Muscle layer of duodenum (tissue), 2 donors: ENCODE data around the gene CALY.

Experiments
- H3K27ac ChIP-seq: one replicate; pipeline ENCODE4 v1.7.0; 2013; ENCODE audit warnings: mild to moderate bottlenecking, low read length
- H3K27me3 ChIP-seq: one replicate; pipeline ENCODE4 v1.7.0; 2013; ENCODE audit warnings: low read depth, mild to moderate bottlenecking, control low read depth, low read length
- H3K36me3 ChIP-seq, 2 donors: one replicate each; pipeline ENCODE4 v1.7.0; 2013; ENCODE audit warnings: low read length in 2 of 2, control low read depth in 1 of 2, mild to moderate bottlenecking in 1 of 2; ENCODE audit not compliant: insufficient read depth in 2 of 2, control insufficient read depth in 1 of 2
- H3K4me1 ChIP-seq, 2 donors: one replicate each; pipeline ENCODE4 v1.7.0; 2013; ENCODE audit warnings: low read length in 2 of 2, mild to moderate bottlenecking in 2 of 2, control low read depth in 1 of 2, moderate library complexity in 1 of 2; ENCODE audit not compliant: insufficient read depth in 2 of 2, control insufficient read depth in 1 of 2
- H3K4me3 ChIP-seq, 2 donors: one replicate each; pipeline ENCODE4 v1.7.0; 2013; ENCODE audit warnings: low read length in 2 of 2, low read depth in 1 of 2, mild to moderate bottlenecking in 1 of 2
- H3K9me3 ChIP-seq, 2 donors: one replicate each; pipeline ENCODE4 v1.7.0; 2013; ENCODE audit warnings: low read length in 2 of 2, control low read depth in 1 of 2, mild to moderate bottlenecking in 1 of 2; ENCODE audit not compliant: control insufficient read depth in 1 of 2
- donor health status: healthy.

Gene CALY

DNA sequence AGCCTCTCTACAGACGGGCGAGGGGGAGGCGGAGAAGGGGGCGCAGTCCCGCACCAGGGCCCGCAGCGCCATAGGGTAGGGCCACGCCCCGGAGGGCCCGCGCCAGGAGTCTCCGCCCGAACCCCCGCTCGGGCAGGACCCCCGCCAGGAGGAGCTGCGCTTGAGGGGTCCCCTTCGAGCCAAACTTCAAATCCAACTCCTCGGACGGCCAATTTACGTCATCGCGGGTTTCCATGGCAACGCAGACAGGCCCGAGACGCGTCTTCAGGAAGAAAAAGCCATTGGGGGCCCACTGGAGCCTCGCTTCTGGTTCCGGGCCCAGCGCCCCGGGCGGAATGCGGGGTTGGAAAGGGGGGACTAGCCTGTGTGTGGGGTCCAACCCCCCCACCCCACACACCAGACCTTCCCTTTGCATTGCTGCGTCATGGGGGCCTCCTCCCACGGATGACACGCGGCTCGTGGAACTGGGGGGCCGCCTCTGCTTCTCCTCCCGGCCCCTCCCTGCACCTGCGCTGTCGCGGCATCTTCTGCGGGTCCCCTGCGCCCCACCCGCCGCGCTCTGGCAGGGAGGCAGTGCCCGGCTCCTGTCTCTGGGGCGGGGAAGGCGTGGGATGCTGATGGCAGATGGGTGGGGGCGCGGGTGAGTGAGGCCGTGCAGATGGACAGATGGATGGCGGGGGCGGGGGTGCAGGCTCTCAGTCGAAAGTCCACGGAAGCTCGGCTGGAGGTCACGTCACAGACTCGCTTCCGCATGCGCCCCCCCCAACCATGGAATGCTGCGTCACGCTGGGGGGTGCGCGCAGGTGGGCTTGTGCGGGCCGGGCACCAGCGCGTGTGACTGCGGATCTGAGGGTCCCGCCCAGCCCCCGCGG lies 1.2 kb downstream of the CALY start:
- Histone ChIP-seq H3K36me3 (no peaks in the 10 kb centered on the region), H3K27ac (no peak overlapping the region), H3K9me3 (no peaks in the 10 kb centered on the region), H3K27me3 (peaks cover 33% of the 10 kb centered on the region), H3K4me3 (peak overlapping the region; percentile 48 to 60), H3K4me1 (peaks cover 0 to 25% of the 10 kb centered on the region in 2 donors)

DNA sequence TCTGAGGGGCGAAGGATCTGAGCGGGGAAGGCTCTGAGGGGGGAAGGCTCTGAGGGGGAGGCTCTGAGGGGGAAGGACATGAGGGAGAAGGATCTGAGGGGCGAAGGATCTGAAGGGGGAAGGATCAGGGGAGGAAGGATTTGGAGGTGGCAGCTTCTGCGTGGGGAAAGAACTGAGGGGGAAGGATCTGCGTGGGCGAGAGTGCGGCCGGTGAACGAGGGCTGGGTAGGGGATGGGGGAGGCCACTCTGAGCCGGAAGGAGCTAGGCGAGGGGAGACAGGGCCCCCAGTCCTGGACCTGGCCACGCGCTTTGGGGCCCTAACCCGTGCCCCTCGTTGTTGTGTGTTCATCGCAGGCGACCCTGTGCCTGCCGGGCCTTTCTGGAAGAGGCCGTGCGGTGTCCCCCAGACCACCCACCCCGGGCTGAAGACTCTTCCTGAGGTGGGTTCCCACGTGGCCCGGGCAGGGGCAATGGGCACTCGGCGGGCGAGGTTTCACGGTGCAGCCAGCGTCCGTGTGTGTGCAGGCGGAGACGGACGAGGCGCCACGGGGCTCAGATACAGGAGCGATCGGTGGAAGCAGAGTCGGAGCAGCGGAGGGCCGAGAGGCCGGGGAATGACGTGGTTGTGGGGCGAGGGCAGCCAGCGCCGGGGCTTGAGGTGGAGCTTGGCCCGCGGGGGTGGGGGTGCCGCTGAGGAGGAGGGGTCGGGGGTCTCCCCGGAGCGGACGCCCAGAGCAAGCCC lies 2.0 kb downstream of the CALY start:
- Histone ChIP-seq H3K4me1 (peaks cover 0 to 29% of the 10 kb centered on the region in 2 donors), H3K27ac (no peak overlapping the region), H3K27me3 (peaks cover 33% of the 10 kb centered on the region), H3K4me3 (peak overlapping the region in 1 of 2 donors; percentile 60), H3K9me3 (no peaks in the 10 kb centered on the region), H3K36me3 (no peaks in the 10 kb centered on the region)

DNA sequence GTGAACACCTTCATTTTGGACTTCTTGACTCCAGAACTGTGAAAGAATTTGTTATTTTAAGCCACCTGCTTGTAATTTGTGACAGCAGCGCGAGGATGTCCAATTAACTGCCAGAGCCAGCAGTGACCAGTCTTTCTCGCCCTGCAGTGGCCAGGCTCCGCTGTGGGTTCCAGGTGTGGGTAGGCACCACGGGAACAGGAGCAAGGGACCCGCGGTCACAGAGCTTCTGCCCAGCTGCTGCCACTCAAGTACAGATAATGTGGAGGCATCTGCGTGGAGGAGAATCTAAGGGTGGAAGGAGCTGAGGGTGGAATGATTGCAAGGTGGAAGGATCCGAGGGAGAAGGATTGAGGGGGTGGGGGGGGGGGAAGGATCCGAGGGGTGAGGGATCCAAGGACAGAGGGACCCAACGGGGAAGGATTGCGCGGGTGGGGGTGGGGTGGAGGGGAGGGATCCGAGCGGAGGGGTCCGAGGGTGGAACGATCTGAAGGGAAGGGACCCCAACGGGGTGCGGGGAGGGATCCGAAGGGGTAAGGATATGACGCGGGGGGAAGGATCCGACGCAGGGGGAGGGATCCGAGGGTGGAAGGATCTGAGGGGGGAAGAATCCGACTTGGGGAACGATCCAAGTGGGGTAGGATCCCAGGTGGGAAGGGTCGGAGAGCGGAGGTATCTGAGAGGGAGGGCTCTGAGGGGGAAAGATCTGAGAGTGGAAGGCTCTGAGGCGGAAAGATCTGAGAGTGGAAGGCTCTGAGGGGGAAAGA lies 3.6 kb downstream of the CALY start:
- peaks cover 0 to 33% of the 10 kb centered on the region in 2 donors for H3K4me1 ChIP-seq
- H3K27ac ChIP-seq = no peak overlapping the region
- no peak overlapping the region for H3K4me3 ChIP-seq
- no peaks in the 10 kb centered on the region for H3K9me3 ChIP-seq
- H3K27me3 ChIP-seq = peaks cover 37% of the 10 kb centered on the region
- H3K36me3 ChIP-seq = no peaks in the 10 kb centered on the region

DNA sequence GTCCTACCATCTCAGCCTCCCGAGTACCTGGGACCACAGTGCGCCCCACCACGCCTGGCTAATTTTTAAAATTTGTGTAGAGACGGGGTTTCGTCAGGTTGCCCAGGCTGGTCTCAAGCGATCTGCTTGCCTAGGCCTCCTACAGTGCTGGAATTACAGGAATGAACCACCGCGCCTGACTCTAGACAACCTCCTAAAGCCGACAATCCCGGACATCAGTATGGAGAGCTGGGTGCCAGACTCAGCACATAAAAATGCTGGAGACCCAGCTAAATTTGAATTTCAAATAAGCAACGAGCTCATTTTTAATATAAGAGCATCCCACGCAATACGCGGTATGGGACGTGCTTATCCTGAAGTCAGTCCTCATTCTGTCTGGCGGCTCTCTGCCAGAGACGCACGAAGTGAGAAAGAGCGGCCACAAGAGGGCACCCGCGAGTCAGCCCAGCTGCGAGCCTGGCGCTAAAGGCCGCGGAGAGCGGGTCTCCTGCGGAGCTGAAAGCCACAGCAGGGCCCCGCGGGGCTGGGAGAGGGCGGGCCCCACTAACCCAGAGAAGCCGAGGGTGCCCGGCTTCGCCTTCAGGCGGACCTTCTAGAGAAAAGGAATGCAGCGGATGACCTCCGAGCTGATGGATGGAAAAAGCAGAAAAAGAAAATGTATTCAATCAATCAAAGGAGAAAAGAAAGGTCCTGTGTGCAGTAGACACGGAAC lies 7.0 kb downstream of the CALY start:
- Histone ChIP-seq H3K36me3 (no peaks in the 10 kb centered on the region), H3K27me3 (peaks cover 52% of the 10 kb centered on the region), H3K4me1 (peaks cover 0 to 26% of the 10 kb centered on the region in 2 donors), H3K9me3 (no peaks in the 10 kb centered on the region), H3K4me3 (peak overlapping the region; percentile 26 to 48), H3K27ac (no peak overlapping the region)

DNA sequence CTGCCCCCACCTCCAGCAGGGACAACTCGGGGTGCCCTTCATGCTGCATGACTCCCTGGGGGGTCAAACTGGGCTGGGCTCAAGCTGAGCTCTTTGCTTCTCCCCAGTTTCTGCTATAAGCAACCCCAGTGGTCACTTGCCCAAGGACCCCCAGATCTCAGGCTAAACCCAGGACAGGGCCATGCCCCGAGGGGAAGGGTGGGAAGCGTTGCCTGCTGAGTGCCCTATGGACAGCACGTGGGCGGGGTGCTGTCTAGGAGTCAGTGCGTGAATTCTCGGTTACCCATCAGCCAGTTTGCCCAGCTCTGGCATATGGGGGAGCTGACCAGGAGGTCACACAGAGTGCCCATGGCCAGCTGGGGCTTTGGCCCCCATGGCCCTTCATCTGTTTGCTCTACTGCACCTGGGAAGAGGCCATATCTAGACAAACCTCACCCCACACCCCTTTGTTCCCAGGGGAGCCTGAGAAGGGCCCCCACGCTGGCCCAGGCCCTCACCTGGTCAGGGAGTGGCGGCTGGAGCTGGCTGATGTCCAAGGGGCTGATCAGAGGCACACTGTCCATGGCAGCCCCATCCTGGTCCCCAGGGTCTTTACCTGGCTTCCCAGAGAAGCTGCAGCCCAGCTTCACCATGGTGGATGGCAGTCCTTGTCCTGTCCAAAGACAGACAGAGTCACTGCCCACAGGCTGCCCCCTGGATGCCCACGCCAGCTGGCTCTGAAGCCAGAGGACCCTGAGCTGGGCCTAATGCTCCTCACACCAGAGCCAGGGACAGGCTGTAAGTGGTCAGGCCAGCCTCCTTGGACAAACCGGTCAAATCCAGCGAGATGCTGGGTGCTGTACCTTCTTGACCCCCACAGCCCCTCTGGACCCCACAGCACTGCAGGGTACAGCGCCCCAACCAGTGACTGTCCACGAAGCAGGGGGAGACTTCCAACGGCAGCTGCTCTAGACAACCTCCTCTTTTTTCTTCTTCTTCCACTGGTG lies 8.0 kb downstream of the CALY start:
- Histone ChIP-seq H3K4me1 (peaks cover 0 to 25% of the 10 kb centered on the region in 2 donors), H3K9me3 (no peaks in the 10 kb centered on the region), H3K27ac (no peak overlapping the region), H3K4me3 (no peak overlapping the region), H3K27me3 (peaks cover 52% of the 10 kb centered on the region), H3K36me3 (no peaks in the 10 kb centered on the region)

DNA sequence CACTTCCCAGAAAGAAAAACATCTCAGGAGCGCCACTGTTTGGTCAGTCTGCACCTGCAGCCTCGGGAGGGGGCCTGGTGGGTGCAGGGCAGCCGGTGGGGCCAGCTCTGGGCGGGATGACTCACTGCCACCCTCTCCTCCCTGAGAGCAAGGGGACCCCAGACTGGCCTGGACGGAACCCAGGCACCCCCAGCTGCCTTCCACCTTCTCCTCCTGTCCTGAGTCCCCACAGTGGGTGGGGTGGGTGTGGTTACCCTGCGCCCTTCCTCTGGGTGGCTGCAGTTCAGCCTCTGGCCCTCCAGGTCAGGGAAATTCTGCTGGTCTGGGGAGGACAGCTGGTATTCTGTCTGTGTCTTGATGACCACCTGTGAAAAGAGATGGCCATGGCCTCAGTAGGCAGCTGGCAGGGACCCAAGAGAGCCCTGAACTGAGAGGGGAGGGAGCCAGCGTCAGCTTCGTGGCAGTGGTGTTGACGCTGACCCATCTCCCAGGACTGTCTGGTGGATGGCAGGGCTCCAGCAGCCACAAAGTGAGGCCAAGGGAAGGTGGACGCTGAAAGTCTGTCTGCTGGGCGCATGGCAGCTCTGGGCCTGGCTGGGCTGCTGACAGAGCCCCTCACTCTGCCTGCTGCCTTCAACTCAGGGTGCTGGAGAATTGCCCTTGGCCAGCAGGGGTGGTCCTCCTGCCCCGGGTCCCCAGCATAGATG lies 8.9 kb downstream of the CALY start:
- H3K4me3 ChIP-seq = no peak overlapping the region
- H3K36me3 ChIP-seq = no peaks in the 10 kb centered on the region
- H3K27me3 ChIP-seq = peaks cover 50% of the 10 kb centered on the region
- no peaks in the 10 kb centered on the region for H3K9me3 ChIP-seq
- H3K4me1 ChIP-seq = peaks cover 0 to 25% of the 10 kb centered on the region in 2 donors
- H3K27ac ChIP-seq = no peak overlapping the region

DNA sequence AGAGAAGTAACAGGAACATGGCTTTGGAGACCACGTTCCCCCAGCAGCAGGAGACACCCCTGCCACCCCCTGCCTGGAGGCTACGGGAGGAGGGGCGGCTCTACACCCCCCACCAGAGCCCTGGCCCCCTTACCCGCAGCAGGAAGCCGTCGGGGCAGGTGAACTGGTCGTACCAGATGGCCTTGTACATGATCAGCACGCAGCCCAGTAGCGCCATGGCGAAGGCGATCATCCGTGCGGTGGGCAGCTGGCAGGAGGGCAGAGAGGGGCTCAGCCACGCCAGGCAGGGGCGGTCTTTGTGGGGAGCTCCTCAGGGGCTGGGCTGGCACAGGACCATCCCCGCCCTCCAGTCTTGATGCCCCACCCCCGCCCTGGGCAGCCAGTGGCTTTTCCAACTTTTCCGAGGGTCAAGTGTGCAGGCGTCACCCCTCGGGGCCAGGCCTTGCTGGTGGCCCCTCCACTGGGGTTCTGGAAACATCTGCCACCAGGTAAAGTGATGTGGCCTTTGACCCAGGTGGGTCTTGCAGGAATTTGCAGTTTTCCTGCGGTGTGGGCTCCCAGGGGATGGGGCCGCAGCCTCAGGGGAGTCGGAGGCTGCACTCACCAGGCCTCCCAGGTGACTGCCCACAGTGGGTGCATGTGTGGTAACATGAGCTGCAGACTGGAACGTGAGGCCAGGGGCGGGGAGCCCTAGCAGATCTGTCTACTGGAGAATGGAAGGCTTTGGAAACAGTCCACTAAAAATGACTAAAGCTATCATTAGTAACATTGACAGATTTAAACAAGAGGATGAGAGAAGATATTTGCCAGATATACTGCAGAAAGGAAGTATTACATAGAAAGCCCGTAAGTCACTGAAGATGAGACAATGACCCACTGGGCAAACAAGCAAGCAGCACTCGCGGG lies 9.7 kb downstream of the CALY start:
- H3K4me1 ChIP-seq = peaks cover 0 to 25% of the 10 kb centered on the region in 2 donors
- no peak overlapping the region for H3K27ac ChIP-seq
- H3K27me3 ChIP-seq = peaks cover 42% of the 10 kb centered on the region
- no peaks in the 10 kb centered on the region for H3K9me3 ChIP-seq
- no peaks in the 10 kb centered on the region for H3K36me3 ChIP-seq
- H3K4me3 ChIP-seq = no peak overlapping the region

DNA sequence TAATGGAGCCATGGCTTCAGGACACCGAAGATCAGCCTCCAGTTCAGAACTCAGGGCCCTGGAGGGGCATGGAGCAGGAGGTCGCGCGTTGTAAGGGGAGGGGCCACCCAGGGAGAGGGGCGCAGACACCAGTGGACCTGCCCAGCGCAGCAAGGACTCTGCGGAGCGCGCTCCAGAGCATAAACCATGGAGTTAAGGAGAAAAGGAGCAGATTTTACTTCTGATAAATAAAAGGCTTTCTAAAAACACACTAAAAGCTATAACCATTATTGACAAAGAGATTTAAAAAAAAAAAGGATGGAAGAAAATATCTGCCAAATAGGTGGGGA lies 10.5 kb downstream of the CALY start:
- peak overlapping the region in 1 of 2 donors; percentile 56 for H3K4me3 ChIP-seq
- no peaks in the 10 kb centered on the region for H3K9me3 ChIP-seq

More for the DNA sequence above, 10.5 kb downstream of the CALY start:
- no peaks in the 10 kb centered on the region for H3K36me3 ChIP-seq
- H3K27ac ChIP-seq = no peak overlapping the region
- H3K27me3 ChIP-seq = peaks cover 41% of the 10 kb centered on the region
- peaks cover 0 to 25% of the 10 kb centered on the region in 2 donors for H3K4me1 ChIP-seq
